Measurements from ENCODE around the gene KRTAP5-2. TPM values are rescaled to one million over a fixed set of nuclear protein-coding genes. Genes with fewer than 3 reads are reported as not detected.

The KRTAP5-2 gene
- total RNA-seq, 2 donors from 2014 or later: not detected

- ATAC-seq (no peak), DNase-seq (no peak)
- intact Hi-C loops (cut with DNase I, micrococcal nuclease): no loop called here
Observed at GRCh38 chr11:1560649-1561251, 37.3 kb downstream of the KRTAP5-2 start.

DNA sequence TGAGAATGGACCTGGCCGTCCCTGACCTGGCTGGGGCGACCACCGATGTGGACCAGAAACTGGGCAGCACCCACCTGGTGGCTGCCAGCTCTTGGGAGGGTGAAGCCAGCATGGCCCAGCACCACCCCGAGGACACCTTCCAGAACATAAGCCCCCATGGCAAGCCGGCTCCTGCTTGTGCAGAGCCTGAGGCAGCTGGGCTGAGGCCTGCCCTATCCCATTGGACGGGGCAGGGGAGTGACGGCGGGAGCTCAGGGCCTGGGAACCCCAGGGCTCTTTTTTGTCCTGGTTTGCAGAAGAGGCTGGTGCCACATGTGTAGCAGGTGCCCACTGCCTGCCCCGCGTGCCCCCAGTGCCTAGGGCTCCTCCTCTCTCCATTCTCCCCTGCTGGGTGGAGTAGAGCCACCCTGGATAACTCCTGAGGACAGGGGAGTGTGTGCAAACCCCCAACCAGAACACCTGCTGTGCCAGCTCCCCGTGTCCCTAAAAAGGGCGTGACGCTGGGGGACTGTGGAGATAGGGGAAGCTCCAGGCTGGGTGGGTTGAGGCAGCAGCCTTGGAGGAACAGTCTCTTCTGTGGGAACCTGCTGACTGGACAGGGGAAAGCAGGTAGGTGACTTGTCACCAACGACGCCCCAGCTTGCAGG is 38.0 kb downstream of the KRTAP5-2 start:
- intact Hi-C loops (cut with DNase I, micrococcal nuclease): no loop called here
- DNase-seq (no peak), ATAC-seq (no peak)

DNA sequence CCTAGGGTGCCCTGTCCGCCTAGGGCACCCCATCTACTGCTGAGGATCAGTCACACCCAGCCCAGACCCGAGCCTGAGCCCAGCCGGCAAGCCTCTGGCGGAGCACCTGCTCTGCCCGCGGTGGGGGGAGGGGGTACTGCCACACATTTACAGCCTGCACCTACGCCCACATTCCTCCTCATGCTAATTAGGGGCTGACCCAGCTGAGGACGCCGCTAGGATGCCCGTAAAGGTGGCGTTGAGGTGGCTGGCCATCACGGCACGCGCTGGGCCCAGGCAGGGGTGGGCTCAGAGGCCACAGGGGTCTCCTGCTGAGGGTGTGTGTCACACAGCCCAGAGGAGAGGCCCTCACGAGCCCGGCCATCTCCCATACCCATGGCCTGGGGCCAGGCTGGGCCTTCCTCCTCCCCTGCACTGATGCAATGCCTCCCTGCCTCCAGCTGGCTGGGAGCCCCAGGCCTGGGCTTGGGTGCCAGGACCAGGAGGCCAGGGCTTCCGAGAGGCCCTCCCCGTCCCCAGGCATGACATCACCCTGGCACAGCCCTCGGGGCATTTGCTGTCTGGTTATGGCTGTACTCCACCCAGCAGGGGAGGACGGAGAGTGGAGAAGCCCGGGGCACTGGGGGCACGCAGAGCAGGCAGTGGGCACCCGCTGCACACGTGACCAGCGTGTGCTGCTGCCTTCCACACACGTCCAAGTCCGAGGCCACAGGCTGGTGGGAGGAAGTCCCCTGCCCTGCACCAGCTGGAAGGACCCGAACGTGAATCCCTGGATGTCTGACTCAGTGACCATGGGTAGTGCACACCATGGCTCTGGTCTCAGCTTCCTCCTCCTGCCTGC is 38.8 kb downstream of the KRTAP5-2 start:
- DNase-seq (peak; percentile 90 to 96), ATAC-seq (peak; percentile 76)
- intact Hi-C loops (cut with DNase I, micrococcal nuclease): no loop called here

- peak; percentile 3 for ATAC-seq
- DNase-seq: no peak
- intact Hi-C loops (cut with DNase I, micrococcal nuclease): no loop called here
Observed at GRCh38 chr11:1558775-1559110, 39.4 kb downstream of the KRTAP5-2 start.

- intact Hi-C loops (cut with DNase I, micrococcal nuclease): no loop called here
- DNase-seq: peak; percentile 49 to 87
- peak; percentile 21 for ATAC-seq
Observed at GRCh38 chr11:1557904-1558774, 40.0 kb downstream of the KRTAP5-2 start.

DNA sequence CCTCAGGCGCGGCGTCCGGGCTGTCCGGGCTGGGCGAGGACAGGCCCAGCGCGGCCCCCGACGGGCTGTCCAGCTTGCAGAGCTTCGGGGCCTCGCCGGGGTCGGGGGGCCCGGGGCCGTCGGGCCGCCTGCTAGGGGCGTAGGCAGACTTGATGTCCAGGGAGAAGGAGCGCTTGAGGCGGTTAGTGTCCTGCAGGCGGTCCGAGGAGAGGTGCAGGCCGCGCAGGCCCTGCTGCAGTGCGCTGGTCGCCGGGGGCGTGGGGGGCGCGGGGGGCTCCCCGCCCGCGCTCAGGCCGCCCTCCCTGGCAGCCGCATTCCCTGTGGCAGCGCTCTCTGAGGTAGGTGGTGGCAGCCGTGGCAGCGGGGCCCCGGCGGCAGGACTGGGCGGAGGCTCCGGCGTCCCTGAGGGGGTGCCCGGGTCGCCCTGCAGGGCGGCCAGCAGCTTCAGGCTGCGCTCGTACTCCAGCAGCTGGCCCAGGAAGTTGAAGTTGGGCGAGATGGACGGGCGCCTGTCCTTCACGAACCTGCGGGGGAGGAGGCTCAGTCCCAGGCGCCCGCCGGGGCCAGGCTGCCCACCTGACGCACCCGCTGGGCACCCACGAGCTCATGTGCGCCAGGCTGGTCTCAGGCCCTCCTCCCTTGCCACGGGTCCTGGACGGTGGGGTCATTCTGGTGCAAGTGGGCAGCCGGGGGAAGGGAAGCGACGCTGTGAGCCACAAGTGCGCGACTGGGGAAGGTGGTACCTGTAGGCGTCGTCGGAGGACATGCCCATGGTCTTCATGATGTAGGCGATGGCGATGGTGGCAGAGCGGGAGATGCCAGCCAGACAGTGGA is 40.8 kb downstream of the KRTAP5-2 start:
- intact Hi-C loops (cut with DNase I, micrococcal nuclease): no loop called here
- ATAC-seq (no peak), DNase-seq (no peak)

DNA sequence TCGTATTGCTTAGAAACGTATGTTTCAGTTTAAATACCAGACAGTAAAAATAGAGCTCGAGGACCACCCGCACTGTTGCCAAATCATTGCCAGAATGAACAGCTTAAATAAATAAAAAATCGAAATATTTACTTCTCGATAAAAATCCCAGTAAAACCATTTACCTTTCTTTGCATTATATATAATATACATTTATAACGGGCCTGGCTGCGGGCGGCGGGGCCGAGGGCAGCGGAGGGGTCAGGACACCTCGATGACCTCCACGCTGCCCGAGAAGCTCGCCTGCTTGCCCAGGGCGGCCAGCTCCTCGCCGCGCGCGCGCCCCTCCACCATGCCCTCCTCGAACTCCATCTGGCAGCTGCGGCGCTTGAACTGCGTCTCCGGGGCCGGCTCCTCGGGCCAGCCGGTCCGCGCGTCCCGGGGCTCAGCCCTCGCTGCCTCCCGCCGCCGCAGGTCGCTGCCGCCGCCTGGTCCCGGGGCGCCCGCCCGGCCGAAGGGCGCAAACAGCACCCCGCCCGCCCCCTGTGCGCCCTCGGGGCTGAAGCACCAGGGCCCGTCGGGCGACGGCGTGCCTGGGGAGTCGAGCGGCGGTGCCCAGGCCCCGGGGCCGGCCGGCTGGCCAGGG is 41.7 kb downstream of the KRTAP5-2 start:
- no peak for ATAC-seq
- no peak for DNase-seq
- intact Hi-C loops (cut with DNase I, micrococcal nuclease): no loop called here

DNA sequence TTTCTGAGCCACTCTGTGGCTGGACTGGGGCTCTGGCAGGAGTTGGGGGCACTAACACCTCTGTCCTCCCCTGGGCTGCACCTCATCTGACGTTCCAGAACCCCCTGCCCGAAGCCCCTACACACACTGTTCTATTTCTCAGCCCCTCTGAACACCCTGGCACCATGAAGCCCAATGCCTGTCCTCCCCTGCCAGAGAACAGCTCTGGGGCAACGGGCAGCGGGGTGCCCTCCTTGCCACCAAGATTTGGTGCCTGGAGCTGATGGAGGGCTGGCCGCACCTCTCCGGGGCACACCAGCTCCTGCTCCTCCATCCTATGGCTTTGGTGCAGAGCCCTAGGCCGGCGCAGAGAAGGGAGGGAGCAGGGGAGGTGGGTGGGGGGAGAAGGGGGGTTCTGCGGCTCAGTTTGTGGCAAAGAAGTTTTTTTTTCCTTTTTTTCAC is 42.4 kb downstream of the KRTAP5-2 start:
- ATAC-seq (no peak), DNase-seq (no peak)
- intact Hi-C loops (cut with DNase I, micrococcal nuclease): no loop called here

DNA sequence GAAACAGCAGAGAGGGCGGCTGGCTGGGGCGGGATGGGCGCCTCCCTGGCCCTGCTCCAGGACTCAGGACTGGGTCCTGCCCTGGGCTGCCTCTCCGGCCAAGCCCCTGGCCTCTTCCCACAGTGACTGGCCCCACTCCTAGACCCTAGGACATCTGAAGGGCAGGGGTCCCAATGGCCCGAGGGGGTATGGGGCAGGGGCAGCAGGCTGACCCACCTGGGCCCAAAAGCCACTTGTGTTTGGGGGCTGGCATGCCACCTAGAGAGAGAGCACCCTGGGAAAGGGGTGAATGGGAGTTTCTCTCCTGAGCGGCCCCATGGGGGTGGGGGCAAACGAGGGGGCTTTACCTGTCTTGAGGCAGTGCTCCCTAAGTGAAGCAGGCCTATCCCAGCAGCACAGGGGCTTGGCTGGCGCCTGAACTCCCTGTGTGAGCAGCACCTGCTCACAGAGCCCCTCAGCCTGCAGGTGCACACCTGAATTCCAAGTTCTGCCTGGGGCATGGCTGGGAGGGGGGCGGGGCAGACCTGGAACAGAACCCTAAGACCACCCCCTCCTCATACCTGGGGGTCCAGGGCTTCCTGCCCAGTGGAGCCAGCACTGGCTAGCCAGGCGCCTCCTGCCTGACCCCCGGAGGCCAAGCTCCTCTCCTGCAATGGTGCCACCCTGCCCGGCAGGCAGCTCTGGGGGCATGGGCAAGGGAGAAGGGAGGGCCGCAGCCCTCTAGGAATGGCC is 42.9 kb downstream of the KRTAP5-2 start:
- no peak for DNase-seq

GRCh38 chr11:1553808-1554594 is 44.1 kb downstream of the KRTAP5-2 start:
- intact Hi-C loops (cut with DNase I, micrococcal nuclease): no loop called here
- peak; percentile 71 to 91 for DNase-seq
- peak; percentile 81 for ATAC-seq

More for the DNA sequence above, 42.9 kb downstream of the KRTAP5-2 start:
- no peak for ATAC-seq
- intact Hi-C loops (cut with DNase I, micrococcal nuclease): no loop called here

GRCh38 chr11:1549338-1550330 is 48.5 kb downstream of the KRTAP5-2 start:
- ATAC-seq (no peak), DNase-seq (no peak)
- intact Hi-C loops (cut with DNase I, micrococcal nuclease): no loop called here

DNA sequence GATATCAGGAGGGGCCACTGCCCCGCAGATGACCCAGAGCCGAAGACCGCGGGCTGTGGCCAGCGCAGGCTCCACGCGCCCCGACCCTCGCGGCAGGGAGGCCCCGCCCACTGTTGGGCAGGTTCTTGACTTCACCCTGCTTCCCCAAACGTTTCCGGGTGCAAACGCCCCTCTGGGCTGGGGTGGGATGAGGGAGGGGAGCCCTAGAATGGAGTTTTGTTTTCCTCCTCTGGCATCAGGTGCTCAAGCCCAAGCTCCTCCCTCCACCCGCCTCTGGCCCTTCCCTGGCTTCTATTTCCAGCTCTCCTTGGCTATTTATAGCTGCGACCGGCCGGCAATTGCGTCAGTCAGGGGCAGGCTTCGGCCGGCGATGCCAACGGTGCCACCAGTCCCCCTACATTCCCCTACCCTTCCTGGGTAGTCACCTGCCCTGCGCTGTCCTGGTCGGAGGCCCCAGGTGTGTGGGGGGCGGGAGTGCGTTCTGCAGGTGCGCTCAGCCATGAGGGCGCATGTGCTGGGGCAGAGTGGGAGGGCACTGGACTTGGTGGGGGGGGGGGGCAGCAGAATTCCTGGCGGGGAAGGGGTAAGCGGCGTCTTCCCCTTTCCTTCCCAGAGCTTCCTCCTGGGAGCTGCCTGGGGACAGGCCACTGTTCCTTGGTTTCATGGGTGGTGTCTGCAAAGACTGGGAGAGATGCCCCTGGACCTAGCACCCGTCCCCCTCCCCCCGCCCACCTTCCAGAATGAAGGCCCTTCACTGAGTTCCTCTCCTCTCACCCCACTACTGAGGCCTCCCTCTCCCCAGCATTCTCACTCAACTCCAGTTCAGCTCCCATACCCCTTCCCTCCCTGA is 49.6 kb downstream of the KRTAP5-2 start:
- peak; percentile 83 to 92 for DNase-seq
- intact Hi-C loops (cut with DNase I, micrococcal nuclease): no loop called here
- peak; percentile 62 for ATAC-seq

- ATAC-seq (peak; percentile 24), DNase-seq (no peak)
- intact Hi-C loops (cut with DNase I, micrococcal nuclease): no loop called here
Observed at GRCh38 chr11:1547467-1548098, 50.5 kb downstream of the KRTAP5-2 start.

Measured in left colon (tissue), 2 donors.